KMS-11 (cell line): Measurements from ENCODE around the gene ETFB.

Experiments used
- H2AFZ ChIP-seq: fragments of 200-600 bp; sonication (generic); 2 replicates; pipeline ENCODE4 v1.6.1; 2016; ENCODE audit warnings: antibody characterized with exemption, mixed run types, low read depth
- H3K27ac ChIP-seq: fragments of 200-600 bp; sonication (generic); 2 replicates; pipeline ENCODE4 v1.6.1; 2016; ENCODE audit warnings: mild to moderate bottlenecking, mixed run types
- H3K27me3 ChIP-seq: fragments of 200-600 bp; sonication (generic); 2 replicates; pipeline ENCODE4 v1.6.1; 2017; ENCODE audit warnings: mild to moderate bottlenecking, low read depth, mixed run types, moderate library complexity; ENCODE audit not compliant: insufficient read depth
- H3K36me3 ChIP-seq: fragments of 200-600 bp; sonication (generic); 2 replicates; pipeline ENCODE4 v1.6.1; 2017; ENCODE audit warnings: mild to moderate bottlenecking, mixed run types; ENCODE audit not compliant: insufficient read depth
- H3K4me1 ChIP-seq: fragments of 200-600 bp; sonication (generic); 2 replicates; pipeline ENCODE4 v1.6.1; 2016; ENCODE audit warnings: mild to moderate bottlenecking, low read depth, mixed run types; ENCODE audit not compliant: poor library complexity, severe bottlenecking
- H3K4me2 ChIP-seq: fragments of 200-600 bp; sonication (generic); 2 replicates; pipeline ENCODE4 v1.7.0; 2016; ENCODE audit warnings: mild to moderate bottlenecking, mixed run types
- H3K4me3 ChIP-seq: fragments of 200-600 bp; sonication (generic); IDR thresholded peaks from 2 replicates; pipeline ENCODE4 v1.6.1; 2017; ENCODE audit warnings: low read depth, low read length, mixed read lengths; ENCODE audit not compliant: insufficient read depth
- H3K79me2 ChIP-seq: fragments of 200-600 bp; sonication (generic); 2 replicates; pipeline ENCODE4 v1.6.1; 2016; ENCODE audit warnings: low read depth, mixed run types; ENCODE audit not compliant: insufficient read depth
- H3K9ac ChIP-seq: fragments of 200-600 bp; sonication (generic); 2 replicates; pipeline ENCODE4 v1.6.1; 2016; ENCODE audit warnings: mild to moderate bottlenecking, mixed run types
- H4K20me1 ChIP-seq: fragments of 200-600 bp; sonication (generic); 2 replicates; pipeline ENCODE4 v1.6.1; 2016; ENCODE audit warnings: mild to moderate bottlenecking, mixed run types; ENCODE audit not compliant: insufficient read depth
- TF ChIP-seq, protein P1 (sequence below): fragments of 200-600 bp; sonication (generic); conservative IDR thresholded peaks from 2 replicates; pipeline ENCODE4 v1.6.1; 2017; ENCODE audit warnings: low read depth, mild to moderate bottlenecking, antibody characterized with exemption, low read length, moderate library complexity, mixed read lengths

The ETFB gene

DNA sequence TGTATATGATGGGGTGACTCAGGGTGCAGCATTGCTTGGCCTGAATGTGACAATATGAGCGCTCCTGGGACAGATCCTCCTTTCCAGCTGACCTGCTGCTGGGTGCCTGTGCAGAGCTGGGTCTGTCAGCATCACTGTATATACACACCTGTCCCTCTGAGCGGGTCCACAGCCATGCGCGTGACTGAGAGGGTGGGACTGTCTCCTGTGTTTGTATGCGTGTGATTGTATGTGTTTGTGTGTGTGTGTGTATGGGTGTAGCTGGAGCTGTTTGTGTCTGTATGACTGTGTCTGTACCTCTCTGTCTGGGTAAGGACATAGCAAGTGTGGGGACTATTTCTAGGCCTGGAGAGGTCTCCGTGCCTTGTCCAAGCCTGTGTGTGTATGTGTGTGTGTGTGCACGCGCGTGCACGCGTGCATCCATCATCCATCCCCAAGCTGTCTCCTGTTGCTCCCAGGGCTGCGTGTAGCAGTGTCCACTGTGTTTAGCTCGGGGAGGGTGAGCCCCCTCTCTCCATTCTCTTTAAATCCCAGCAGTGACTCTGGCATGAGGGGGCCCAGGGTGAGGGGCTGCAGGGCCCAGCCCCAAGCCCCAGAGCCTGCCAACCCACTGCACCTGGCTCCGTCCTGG is 46.4 kb downstream of the ETFB start:
- Histone ChIP-seq H3K27ac (no peak overlapping the region), H4K20me1 (no peaks in the 10 kb centered on the region), H3K79me2 (no peaks in the 10 kb centered on the region), H3K9ac (no peak overlapping the region), H3K4me2 (no peak overlapping the region), H2AFZ (no peak overlapping the region), H3K4me1 (no peaks in the 10 kb centered on the region), H3K27me3 (no peaks in the 10 kb centered on the region), H3K4me3 (no peak overlapping the region), H3K36me3 (no peaks in the 10 kb centered on the region)
- TF ChIP-seq, protein P1, sequence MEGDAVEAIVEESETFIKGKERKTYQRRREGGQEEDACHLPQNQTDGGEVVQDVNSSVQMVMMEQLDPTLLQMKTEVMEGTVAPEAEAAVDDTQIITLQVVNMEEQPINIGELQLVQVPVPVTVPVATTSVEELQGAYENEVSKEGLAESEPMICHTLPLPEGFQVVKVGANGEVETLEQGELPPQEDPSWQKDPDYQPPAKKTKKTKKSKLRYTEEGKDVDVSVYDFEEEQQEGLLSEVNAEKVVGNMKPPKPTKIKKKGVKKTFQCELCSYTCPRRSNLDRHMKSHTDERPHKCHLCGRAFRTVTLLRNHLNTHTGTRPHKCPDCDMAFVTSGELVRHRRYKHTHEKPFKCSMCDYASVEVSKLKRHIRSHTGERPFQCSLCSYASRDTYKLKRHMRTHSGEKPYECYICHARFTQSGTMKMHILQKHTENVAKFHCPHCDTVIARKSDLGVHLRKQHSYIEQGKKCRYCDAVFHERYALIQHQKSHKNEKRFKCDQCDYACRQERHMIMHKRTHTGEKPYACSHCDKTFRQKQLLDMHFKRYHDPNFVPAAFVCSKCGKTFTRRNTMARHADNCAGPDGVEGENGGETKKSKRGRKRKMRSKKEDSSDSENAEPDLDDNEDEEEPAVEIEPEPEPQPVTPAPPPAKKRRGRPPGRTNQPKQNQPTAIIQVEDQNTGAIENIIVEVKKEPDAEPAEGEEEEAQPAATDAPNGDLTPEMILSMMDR = no peak

- H3K36me3 ChIP-seq = no peaks in the 10 kb centered on the region
- H3K9ac ChIP-seq = no peak overlapping the region
- no peak overlapping the region for H3K4me2 ChIP-seq
- H3K4me1 ChIP-seq = no peaks in the 10 kb centered on the region
- no peak overlapping the region for H3K4me3 ChIP-seq
- H3K79me2 ChIP-seq = no peaks in the 10 kb centered on the region
- TF ChIP-seq, protein P1 = no peak
- H4K20me1 ChIP-seq = no peaks in the 10 kb centered on the region
- no peak overlapping the region for H3K27ac ChIP-seq
- no peak overlapping the region for H2AFZ ChIP-seq
- no peaks in the 10 kb centered on the region for H3K27me3 ChIP-seq
Observed at GRCh38 chr19:51318687-51319648, 47.2 kb downstream of the ETFB start.

GRCh38 chr19:51317968-51318367 is 48.2 kb downstream of the ETFB start:
- Histone ChIP-seq H3K36me3 (no peaks in the 10 kb centered on the region), H4K20me1 (no peaks in the 10 kb centered on the region), H3K9ac (no peak overlapping the region), H3K79me2 (no peaks in the 10 kb centered on the region), H3K4me1 (no peaks in the 10 kb centered on the region), H3K4me2 (no peak overlapping the region), H2AFZ (no peak overlapping the region), H3K27me3 (no peaks in the 10 kb centered on the region), H3K4me3 (no peak overlapping the region), H3K27ac (no peak overlapping the region)
- TF ChIP-seq, protein P1 = no peak

DNA sequence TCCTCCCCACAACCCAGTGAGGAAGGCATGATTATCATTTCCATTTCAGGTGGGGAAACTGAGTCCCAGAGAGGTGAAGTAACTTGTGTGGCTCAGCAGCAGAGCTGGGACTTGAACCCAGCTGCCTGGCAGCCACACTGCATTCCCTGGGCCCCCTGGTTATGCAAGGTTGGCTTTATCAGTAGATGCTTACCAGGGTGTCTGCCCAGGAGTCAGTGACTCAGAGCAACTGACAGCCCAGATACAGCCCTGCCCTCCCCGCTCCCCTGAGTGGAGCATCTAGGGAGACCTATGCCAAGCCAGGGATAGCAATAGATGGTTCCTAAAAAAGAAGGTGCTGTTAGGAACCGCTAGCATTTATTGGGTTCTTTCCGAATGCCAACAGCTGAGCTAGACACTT is 48.8 kb downstream of the ETFB start:
- Histone ChIP-seq H3K4me2 (no peak overlapping the region), H3K27me3 (no peaks in the 10 kb centered on the region), H3K27ac (no peak overlapping the region), H3K36me3 (no peaks in the 10 kb centered on the region), H3K79me2 (no peaks in the 10 kb centered on the region), H4K20me1 (no peaks in the 10 kb centered on the region), H3K4me3 (no peak overlapping the region), H3K9ac (no peak overlapping the region), H3K4me1 (no peaks in the 10 kb centered on the region), H2AFZ (no peak overlapping the region)
- TF ChIP-seq, protein P1 = no peak
